Measurements from ENCODE around the gene ACTL8. TPM values are rescaled to one million over a fixed set of nuclear protein-coding genes. Genes with fewer than 3 reads are reported as not detected.

Gene ACTL8
- total and polyA plus RNA-seq, 2 donors from 2014 or later = not detected

- TF ChIP-seq CTCF (IDR thresholded peaks at IDR 0.05; ENCODE audit: borderline replicate concordance, extremely low read depth, insufficient read depth) = no peak
- Histone ChIP-seq H3K9me3 (ENCODE audit: control insufficient read depth in 2 of 3, insufficient read depth in 1 of 3, low read length in 3 of 3) (no peaks in the 10 kb centered on the region), H3K27ac (ENCODE audit: low read depth in 2 of 2, low read length in 2 of 2) (no peak overlapping the region), H3K27me3 (ENCODE audit: control insufficient read depth, insufficient read depth, low read length) (no peaks in the 10 kb centered on the region), H3K4me3 (ENCODE audit: low read length in 3 of 3) (no peak overlapping the region), H3K4me1 (ENCODE audit: control insufficient read depth in 2 of 3, insufficient read depth in 2 of 3, low read depth in 1 of 3, low read length in 3 of 3) (no peaks in the 10 kb centered on the region), H3K9ac (ENCODE audit: low read length in 3 of 3) (no peak overlapping the region), H3K36me3 (ENCODE audit: control insufficient read depth in 2 of 3, insufficient read depth in 3 of 3, low read length in 3 of 3) (no peaks in the 10 kb centered on the region)
- intact Hi-C loops (cut with DNase I) = no loop called here
- DNase-seq (peak in 2 of 5 donors; percentile 12 to 53), FAIRE-seq (no peak)
Measured at GRCh38 chr1:17839641-17840196, 84.6 kb downstream of the ACTL8 start.

- Histone ChIP-seq H3K9ac (ENCODE audit: low read length in 3 of 3) (no peak overlapping the region), H3K27ac (ENCODE audit: low read depth in 2 of 2, low read length in 2 of 2) (no peak overlapping the region), H3K36me3 (ENCODE audit: control insufficient read depth in 2 of 3, insufficient read depth in 3 of 3, low read length in 3 of 3) (no peaks in the 10 kb centered on the region), H3K4me1 (ENCODE audit: control insufficient read depth in 2 of 3, insufficient read depth in 2 of 3, low read depth in 1 of 3, low read length in 3 of 3) (no peaks in the 10 kb centered on the region), H3K27me3 (ENCODE audit: control insufficient read depth, insufficient read depth, low read length) (no peaks in the 10 kb centered on the region), H3K4me3 (ENCODE audit: low read length in 3 of 3) (no peak overlapping the region), H3K9me3 (ENCODE audit: control insufficient read depth in 2 of 3, insufficient read depth in 1 of 3, low read length in 3 of 3) (no peaks in the 10 kb centered on the region)
- intact Hi-C loops (cut with DNase I) = no loop called here
- FAIRE-seq (no peak), DNase-seq (peak in 1 of 5 donors; percentile 5)
- TF ChIP-seq CTCF (IDR thresholded peaks at IDR 0.05; ENCODE audit: borderline replicate concordance, extremely low read depth, insufficient read depth) = no peak
Measured at GRCh38 chr1:17841944-17842343, 86.8 kb downstream of the ACTL8 start.

GRCh38 chr1:17842686-17843085 lies 87.6 kb downstream of the ACTL8 start:
- no peak for FAIRE-seq
- intact Hi-C loops (cut with DNase I) = no loop called here

More at GRCh38 chr1:17842686-17843085, 87.6 kb downstream of the ACTL8 start:
- Histone ChIP-seq H3K4me3 (ENCODE audit: low read length in 3 of 3) (no peak overlapping the region), H3K9ac (ENCODE audit: low read length in 3 of 3) (no peak overlapping the region), H3K9me3 (ENCODE audit: control insufficient read depth in 2 of 3, insufficient read depth in 1 of 3, low read length in 3 of 3) (no peaks in the 10 kb centered on the region), H3K36me3 (ENCODE audit: control insufficient read depth in 2 of 3, insufficient read depth in 3 of 3, low read length in 3 of 3) (no peaks in the 10 kb centered on the region), H3K4me1 (ENCODE audit: control insufficient read depth in 2 of 3, insufficient read depth in 2 of 3, low read depth in 1 of 3, low read length in 3 of 3) (no peaks in the 10 kb centered on the region), H3K27ac (ENCODE audit: low read depth in 2 of 2, low read length in 2 of 2) (no peak overlapping the region), H3K27me3 (ENCODE audit: control insufficient read depth, insufficient read depth, low read length) (no peaks in the 10 kb centered on the region)
- peak in 1 of 5 donors; percentile 54 for DNase-seq
- TF ChIP-seq CTCF (IDR thresholded peaks at IDR 0.05; ENCODE audit: borderline replicate concordance, extremely low read depth, insufficient read depth) = no peak

All from kidney (tissue), 14 donors.